GM18873 (cell line): ENCODE results near the gene KRTAP12-3.
"Not testable (repeated sequence)": the region's sequence is repeated elsewhere in the genome, so short reads cannot be mapped to it uniquely, and the experiment has no call there.

ENCODE experiments used
- ATAC-seq: cut with Tn5 transposase; IDR thresholded peaks from one replicate; pipeline ENCODE4 v1.9.1; 2021; ENCODE audit warnings: mild to moderate bottlenecking, moderate library complexity, moderate number of reproducible peaks; ENCODE audit not compliant: unreplicated experiment, low FRiP score

The KRTAP12-3 gene

DNA sequence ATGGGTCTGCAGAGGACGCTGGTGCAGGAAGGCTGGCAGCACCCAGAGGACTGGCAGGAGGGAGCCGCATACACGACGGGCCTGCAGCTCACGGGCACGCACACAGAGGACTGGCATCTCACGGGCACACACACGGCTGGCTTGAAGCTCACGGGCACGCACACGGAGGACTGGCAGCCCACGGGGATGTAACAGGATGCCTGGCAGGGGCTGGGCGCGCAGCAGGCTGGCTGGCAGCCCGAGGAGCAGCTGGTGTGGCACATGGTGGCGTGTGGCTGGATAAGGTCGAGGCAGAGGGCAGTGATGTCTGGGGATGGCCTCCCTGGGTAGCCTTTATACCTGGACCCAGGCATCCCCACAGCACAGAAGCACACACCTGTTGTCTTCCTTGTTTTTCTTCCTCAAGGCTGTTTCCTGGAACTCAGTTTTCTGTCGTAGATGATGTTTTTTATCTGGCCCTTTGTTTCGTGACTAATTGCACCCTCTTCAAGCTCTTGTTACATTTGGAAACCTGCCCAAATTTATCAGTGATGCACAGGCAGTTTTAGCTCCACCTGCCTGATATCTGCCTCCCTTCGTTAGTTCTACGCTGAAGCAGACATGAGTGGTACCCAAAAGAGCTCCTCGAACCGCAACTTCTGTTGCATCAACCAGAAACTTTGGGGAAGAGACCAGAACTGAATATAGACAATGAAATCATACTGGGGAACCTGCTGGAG, 24.3 kb downstream of the KRTAP12-3 start, which contains the start of gene KRTAP12-1:
Gene KRTAP12-1 (minus strand): TSS at position 303 of the 719 bp plus-strand sequence. CDS start 40 bp downstream, at position 263.
- no peak for ATAC-seq

GRCh38 chr21:44682580-44683151, 24.9 kb downstream of the KRTAP12-3 start:
- no peak for ATAC-seq

DNA sequence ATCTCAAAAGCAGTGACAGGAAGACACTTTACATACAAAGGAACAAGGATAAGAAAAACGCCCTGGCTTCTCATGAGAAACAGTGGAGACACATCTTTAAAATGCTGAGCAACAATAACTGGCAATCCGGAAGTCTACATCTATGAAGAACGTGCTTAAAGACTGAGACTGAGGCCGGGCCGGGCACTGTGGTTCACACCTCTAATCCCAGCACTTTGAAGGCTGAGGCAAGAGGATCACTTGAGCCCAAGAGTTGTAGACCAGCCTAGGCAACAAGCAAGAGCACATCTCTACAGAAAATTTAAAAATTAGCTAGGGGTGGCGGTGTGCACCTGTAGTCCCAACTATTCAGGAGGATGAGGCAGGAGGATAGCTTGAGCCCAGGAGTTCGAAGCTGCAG, 26.3 kb downstream of the KRTAP12-3 start:
- ATAC-seq: no peak

GRCh38 chr21:44684483-44684882, 26.8 kb downstream of the KRTAP12-3 start:
- no peak for ATAC-seq

DNA sequence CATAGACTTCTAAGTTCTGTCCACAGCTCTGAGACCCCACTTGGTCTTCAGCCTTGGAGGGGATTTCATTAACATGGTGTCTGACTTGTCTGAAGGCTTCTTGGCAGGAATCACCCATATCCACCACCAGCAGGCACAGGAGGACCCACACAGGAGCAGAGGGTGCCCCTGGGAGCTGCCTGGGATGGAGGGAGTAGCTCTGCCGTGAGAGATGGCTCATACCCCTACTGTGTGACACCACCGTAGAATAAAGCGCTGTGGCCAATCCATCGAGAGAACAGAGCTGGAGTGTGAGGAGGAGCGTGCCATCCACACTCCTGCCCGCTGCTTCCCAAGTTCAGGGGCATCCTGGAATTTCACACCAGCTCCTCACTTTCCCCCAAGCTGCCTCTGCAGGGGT, 27.3 kb downstream of the KRTAP12-3 start:
- not testable (repeated sequence) for ATAC-seq

DNA sequence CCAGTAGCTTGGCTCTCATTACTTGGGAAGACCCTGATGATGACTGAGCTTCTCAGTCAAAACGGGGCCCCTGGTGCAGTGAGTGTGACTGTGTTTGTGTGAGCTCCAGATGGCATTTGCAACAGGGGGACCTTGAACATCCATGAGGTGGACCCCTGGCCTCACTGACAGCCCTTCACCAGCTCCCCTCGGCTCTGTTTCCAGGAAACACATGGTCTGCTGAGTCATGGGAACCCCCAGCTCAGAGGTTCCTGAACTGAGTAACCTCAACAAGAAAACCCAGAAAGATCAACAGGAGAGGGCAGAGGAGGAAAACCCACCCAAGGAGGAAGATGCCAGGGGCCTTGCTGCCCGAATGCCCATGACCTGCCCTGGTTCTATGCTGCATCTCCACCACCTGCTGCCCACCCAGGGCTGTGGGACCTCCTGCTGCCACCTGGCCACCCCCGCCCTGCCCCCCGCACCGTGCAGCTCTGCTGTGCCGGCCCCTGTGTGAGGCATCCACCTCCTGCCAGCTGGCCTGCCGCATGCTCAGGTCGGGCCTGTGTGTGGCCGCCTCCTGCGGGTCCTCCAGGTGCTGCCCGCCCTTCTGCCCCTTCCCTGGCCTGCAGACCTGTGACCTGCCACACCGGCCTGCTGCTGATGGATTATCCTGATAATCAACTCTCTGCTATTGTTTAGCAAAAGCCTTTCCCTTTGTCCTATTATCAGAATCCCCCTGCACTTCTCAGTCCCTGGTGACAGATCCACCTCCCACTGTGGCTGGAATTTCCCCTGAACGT, 28.5 kb downstream of the KRTAP12-3 start:
- no peak for ATAC-seq

DNA sequence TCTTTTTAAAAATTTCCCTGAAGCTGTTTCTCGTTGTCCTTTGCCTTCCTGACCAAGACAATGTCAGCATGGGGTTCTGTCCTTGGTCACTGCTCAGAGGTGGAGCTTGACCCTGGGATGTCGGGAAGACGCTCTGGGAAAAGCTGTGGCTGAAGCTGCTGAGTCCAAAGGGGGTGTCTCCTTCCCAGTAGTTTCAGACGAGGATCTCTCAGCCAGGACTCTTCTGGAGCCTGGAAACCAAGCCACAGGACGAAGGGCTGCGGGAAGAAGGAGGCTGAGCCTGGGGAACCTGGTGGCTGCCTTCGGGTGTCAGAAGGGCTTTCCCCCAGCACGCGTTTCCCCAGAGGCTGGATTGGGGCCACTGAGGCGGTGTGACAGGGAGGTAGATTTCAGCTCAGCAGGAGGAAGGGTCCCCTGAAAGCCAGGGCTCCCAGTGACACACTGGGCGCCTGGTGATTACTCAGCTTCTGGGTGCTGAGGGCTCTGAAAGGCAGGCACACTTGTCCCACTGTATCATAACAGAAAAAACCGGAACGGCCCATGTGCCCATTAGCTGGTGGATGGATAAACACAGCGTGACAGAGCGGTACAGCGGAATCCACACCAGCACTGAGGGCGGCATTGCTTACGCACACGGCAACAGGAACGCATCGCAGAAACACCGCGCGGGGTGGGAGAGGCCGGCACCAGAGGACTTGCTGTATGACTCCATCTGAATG, 29.3 kb downstream of the KRTAP12-3 start:
- no peak for ATAC-seq

GRCh38 chr21:44687671-44688070, 29.9 kb downstream of the KRTAP12-3 start:
- ATAC-seq: no peak

GRCh38 chr21:44689740-44690139, 32.0 kb downstream of the KRTAP12-3 start:
- not testable (repeated sequence) for ATAC-seq

GRCh38 chr21:44691686-44692085, 34.0 kb downstream of the KRTAP12-3 start:
- ATAC-seq: no peak

- no peak for ATAC-seq
Measured at GRCh38 chr21:44692798-44693512, 35.2 kb downstream of the KRTAP12-3 start.

- ATAC-seq: no peak
Measured at GRCh38 chr21:44694776-44695175, 37.0 kb downstream of the KRTAP12-3 start.

DNA sequence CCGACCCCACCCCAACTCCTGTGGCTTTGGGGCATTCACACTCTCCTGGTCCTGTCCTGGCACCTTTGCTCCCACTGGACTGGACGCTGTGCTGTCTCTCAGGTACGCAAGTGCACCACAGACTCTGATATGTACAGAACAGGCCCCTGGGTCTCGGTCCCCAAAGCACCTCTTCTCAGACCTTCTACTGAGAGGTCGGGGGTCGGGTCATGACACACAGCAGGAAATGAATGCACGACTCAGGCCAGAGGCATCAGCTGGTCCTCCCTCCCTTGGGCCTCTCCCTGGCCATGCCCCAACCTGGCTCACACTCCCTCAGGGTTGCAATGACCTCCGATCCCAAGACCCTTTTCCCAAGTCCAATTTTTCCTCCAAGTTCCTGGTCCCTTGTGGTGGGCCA, 37.5 kb downstream of the KRTAP12-3 start:
- ATAC-seq: no peak

DNA sequence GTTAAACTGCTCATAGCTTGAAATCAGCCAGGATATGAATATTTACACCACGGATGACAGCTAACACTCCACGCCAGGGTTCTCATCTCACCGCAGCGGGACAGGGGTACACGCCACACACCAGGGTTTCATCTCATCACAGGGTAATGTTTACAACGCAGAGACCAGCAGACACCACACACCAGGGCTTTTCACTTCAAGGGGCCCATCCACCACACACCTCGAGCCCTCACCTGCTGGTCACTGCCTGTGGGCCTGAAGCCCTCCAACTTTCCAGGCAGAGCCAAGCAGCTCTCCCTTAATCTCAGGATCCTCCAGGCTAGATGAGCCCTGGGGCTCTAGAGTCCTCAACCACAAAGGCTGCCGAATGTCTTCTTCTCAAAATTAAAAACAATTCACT, 37.9 kb downstream of the KRTAP12-3 start:
- ATAC-seq: no peak

DNA sequence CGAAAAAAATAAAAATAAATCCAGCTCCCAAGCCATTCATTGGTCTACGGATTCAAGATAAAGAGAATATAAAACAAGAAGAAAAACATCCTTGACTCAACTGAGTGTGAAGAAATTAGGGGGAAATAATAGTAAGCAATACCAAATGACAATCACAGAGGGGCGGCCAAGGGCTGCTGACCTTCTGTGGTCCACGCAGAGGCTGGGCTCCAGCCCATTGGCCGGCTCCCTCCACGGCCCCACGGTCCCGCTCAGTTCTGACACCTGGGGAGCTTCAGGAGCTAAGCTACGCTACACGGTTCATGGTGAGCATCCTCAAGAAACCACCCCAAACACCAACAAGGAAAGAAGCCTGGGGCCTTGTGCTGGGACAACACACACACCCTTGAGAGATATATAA, 38.8 kb downstream of the KRTAP12-3 start:
- no peak for ATAC-seq

DNA sequence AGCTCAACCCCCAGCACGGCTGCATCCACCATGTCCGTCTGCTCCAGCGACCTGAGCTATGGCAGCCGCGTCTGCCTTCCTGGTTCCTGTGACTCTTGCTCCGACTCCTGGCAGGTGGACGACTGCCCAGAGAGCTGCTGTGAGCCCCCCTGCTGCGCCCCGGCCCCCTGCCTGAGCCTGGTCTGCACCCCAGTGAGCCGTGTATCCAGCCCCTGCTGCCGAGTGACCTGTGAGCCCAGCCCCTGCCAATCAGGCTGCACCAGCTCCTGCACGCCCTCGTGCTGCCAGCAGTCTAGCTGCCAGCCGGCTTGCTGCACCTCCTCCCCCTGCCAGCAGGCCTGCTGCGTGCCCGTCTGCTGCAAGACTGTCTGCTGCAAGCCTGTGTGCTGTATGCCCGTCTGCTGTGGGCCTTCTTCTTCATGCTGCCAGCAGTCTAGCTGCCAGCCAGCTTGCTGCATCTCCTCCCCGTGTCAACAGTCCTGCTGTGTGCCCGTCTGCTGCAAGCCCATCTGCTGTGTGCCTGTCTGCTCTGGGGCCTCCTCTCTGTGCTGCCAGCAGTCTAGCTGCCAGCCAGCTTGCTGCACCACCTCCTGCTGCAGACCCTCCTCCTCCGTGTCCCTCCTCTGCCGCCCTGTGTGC, 39.6 kb downstream of the KRTAP12-3 start, which contains the start of gene KRTAP10-12:
Gene KRTAP10-12 (plus strand): TSS at position 1 of the 639 bp plus-strand sequence. CDS start 30 bp downstream, at position 31.
- ATAC-seq: not testable (repeated sequence)

- no peak for ATAC-seq
Measured at GRCh38 chr21:44697811-44698734, 40.3 kb downstream of the KRTAP12-3 start.

- ATAC-seq: no peak
Measured at GRCh38 chr21:44699502-44700001, 41.8 kb downstream of the KRTAP12-3 start.
